ENCODE measurements around the gene MTCL1.

The MTCL1 gene

DNA sequence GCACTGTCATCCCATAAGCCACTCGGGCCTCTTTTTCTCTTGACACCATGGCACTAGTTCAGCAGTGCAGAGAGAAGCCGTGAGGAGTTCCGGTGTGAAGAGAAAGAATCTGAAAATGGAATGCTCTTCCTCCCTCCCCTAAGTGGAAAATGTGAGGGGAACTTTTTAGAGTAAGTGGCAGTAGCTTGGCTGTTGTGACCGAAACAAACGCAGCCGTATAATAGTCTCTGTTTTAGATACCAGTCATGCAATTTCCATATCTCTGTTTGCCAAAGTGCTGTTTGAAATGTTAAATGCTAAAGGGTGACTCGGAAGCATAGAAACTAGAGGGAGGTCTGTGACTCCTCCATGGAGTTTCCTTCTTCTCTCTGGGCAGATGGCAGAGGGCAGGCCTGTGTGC, 122.9 kb downstream of the MTCL1 start:
- H3K79me2 ChIP-seq (ENCODE audit: control insufficient read depth, insufficient read depth, low read length): no peaks in the 10 kb centered on the region
- H2BK120ac ChIP-seq (ENCODE audit: low read depth, low read length): no peak overlapping the region
- H3K27ac ChIP-seq (ENCODE audit: low read depth, low read length): no peak overlapping the region
- no peak overlapping the region for H4K5ac ChIP-seq (ENCODE audit: low read length)
- H2BK5ac ChIP-seq (ENCODE audit: low read length): no peak overlapping the region
- no peak overlapping the region for H4K8ac ChIP-seq (ENCODE audit: low read depth, low read length)
- H3K23ac ChIP-seq (ENCODE audit: low read length): no peak overlapping the region
- no peak overlapping the region for H2AK5ac ChIP-seq (ENCODE audit: low read length)
- no peaks in the 10 kb centered on the region for H3K36me3 ChIP-seq (ENCODE audit: control insufficient read depth, insufficient read depth, low read length)
- no peak overlapping the region for H3K4me2 ChIP-seq (ENCODE audit: low read length)
- no peak overlapping the region for H2BK15ac ChIP-seq (replicated peaks; ENCODE audit: low read depth)
- H3K9ac ChIP-seq (ENCODE audit: low read length): no peak overlapping the region
- H3K4ac ChIP-seq (ENCODE audit: low read depth, low read length): no peak overlapping the region
- H3K56ac ChIP-seq (ENCODE audit: low read length): no peak overlapping the region
- no peak overlapping the region for H3K4me3 ChIP-seq (ENCODE audit: low read length)
- no peaks in the 10 kb centered on the region for H3K4me1 ChIP-seq (ENCODE audit: control insufficient read depth, low read depth, low read length)
- DNase-seq: no peak
- no peaks in the 10 kb centered on the region for H3K79me1 ChIP-seq (ENCODE audit: low read length)
- no peaks in the 10 kb centered on the region for H3K27me3 ChIP-seq (ENCODE audit: insufficient read depth, low read length, poor library complexity)
- no peak overlapping the region for H3K18ac ChIP-seq (ENCODE audit: low read length)
- no CpG with 5 or more reads among the region's 7 CpGs for WGBS (ENCODE audit: extremely low coverage, insufficient coverage, low lambda C conversion rate)

DNA sequence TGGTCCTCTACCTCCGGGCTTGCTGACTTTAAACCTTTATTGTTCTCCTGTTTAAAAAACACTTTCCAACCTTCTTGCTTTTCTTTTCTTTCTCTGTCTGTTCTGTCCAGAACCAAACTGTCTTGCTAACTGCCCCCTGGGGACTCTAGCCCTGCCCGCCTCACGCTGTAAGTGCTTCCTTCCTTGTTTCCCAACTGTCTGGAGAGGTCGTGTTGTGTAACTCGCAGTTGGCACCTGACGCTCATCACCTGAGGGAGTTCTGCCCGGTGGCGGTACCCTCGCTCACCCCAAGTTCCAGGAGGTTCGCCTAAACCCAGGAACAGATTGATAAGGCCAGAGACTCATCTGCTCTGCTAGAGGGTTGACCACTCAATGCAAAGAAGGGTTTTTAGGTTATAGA, 123.4 kb downstream of the MTCL1 start:
- WGBS (ENCODE audit: extremely low coverage, insufficient coverage, low lambda C conversion rate): no CpG with 5 or more reads among the region's 10 CpGs
- H2BK120ac ChIP-seq (ENCODE audit: low read depth, low read length): no peak overlapping the region

DNA sequence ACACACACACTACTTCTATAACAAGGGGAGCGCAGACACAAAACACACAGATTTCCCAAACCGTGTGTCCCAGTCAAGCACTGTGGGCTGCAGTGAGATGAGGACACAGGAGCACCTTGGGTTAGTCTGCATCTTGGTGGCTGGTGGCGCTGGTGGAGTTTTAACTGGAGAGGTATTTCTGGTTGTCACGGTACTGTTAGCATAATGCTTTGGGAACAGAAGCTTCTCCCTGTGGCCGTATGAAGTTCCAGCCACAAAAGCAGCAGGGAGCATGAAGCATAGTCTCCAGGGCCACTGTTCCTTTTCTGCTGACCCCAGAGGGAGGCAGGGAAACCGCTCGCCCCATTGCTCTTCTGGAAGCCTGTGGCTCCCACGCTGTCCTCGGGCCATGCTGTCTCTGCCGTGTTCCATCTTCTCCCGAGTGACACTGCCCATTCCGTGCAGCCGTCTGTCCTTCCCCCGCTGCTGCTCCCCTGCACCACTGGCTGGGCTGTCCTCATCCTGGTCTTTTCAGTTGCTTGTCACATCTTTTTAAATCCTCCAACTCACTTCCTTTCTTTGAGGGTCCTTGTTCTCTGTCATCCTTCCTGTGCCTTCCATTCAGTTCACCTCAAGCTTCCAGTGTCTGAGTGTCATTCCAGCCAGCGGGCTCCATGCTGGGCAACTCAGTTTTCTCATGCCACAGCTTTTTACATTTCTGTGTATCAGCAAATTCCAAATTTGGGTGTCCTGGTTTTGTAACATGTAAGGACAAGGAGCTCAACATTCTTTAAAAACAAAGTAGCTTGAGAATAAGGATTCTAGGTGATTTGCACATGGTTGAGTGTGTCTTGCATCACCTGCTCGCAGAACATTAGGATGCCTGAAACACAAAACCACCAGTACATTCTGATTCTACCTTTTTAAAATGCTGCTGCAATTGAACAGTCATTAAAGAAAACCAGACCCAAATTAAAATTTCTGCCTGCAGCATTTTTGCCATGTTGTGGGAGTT, 125.0 kb downstream of the MTCL1 start:
- Histone ChIP-seq H3K9ac (ENCODE audit: low read length) (no peak overlapping the region), H3K79me2 (ENCODE audit: control insufficient read depth, insufficient read depth, low read length) (no peaks in the 10 kb centered on the region), H3K36me3 (ENCODE audit: control insufficient read depth, insufficient read depth, low read length) (no peaks in the 10 kb centered on the region), H3K4me3 (ENCODE audit: low read length) (no peak overlapping the region), H3K27ac (ENCODE audit: low read depth, low read length) (no peak overlapping the region), H3K4me2 (ENCODE audit: low read length) (no peak overlapping the region), H3K79me1 (ENCODE audit: low read length) (no peaks in the 10 kb centered on the region), H2BK15ac (replicated peaks; ENCODE audit: low read depth) (no peak overlapping the region), H3K18ac (ENCODE audit: low read length) (no peak overlapping the region), H2BK5ac (ENCODE audit: low read length) (no peak overlapping the region), H3K4me1 (ENCODE audit: control insufficient read depth, low read depth, low read length) (no peaks in the 10 kb centered on the region), H3K23ac (ENCODE audit: low read length) (no peak overlapping the region), H4K8ac (ENCODE audit: low read depth, low read length) (no peak overlapping the region), H4K5ac (ENCODE audit: low read length) (no peak overlapping the region), H3K56ac (ENCODE audit: low read length) (no peak overlapping the region), H2AK5ac (ENCODE audit: low read length) (no peak overlapping the region), H2BK120ac (ENCODE audit: low read depth, low read length) (no peak overlapping the region), H3K27me3 (ENCODE audit: insufficient read depth, low read length, poor library complexity) (no peaks in the 10 kb centered on the region), H3K4ac (ENCODE audit: low read depth, low read length) (no peak overlapping the region)
- peak; percentile 29 for DNase-seq
- WGBS (ENCODE audit: extremely low coverage, insufficient coverage, low lambda C conversion rate): no CpG with 5 or more reads among the region's 16 CpGs

More for the DNA sequence above, 123.4 kb downstream of the MTCL1 start:
- Histone ChIP-seq H4K8ac (ENCODE audit: low read depth, low read length) (no peak overlapping the region), H3K36me3 (ENCODE audit: control insufficient read depth, insufficient read depth, low read length) (no peaks in the 10 kb centered on the region), H2BK5ac (ENCODE audit: low read length) (no peak overlapping the region), H3K23ac (ENCODE audit: low read length) (no peak overlapping the region), H3K18ac (ENCODE audit: low read length) (no peak overlapping the region), H3K4ac (ENCODE audit: low read depth, low read length) (no peak overlapping the region), H3K4me3 (ENCODE audit: low read length) (no peak overlapping the region), H3K27ac (ENCODE audit: low read depth, low read length) (no peak overlapping the region), H3K4me2 (ENCODE audit: low read length) (no peak overlapping the region), H3K4me1 (ENCODE audit: control insufficient read depth, low read depth, low read length) (no peaks in the 10 kb centered on the region), H3K56ac (ENCODE audit: low read length) (no peak overlapping the region), H2BK15ac (replicated peaks; ENCODE audit: low read depth) (no peak overlapping the region), H3K9ac (ENCODE audit: low read length) (no peak overlapping the region), H4K5ac (ENCODE audit: low read length) (no peak overlapping the region), H3K79me1 (ENCODE audit: low read length) (no peaks in the 10 kb centered on the region), H2AK5ac (ENCODE audit: low read length) (no peak overlapping the region), H3K27me3 (ENCODE audit: insufficient read depth, low read length, poor library complexity) (no peaks in the 10 kb centered on the region), H3K79me2 (ENCODE audit: control insufficient read depth, insufficient read depth, low read length) (no peaks in the 10 kb centered on the region)
- no peak for DNase-seq

DNA sequence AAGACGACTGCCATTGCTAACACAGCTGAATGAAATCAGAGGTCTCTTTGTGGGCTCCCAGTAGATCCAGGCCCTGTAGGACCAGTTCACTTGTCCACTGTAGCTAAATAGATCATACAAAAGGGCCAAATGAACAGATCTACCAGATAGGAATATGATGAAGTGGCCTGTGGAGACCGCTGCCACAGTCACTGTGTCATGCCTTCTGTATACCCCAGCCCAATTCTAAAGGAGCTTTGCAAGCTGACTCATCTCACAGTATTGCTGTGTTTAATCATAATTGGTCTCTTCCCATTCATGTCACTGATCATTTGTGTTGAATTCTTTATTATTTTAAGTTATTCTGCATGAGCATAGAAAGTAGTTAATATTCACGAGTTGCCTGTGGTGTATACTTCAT, 125.8 kb downstream of the MTCL1 start:
- Histone ChIP-seq H3K56ac (ENCODE audit: low read length) (no peak overlapping the region), H3K79me1 (ENCODE audit: low read length) (no peaks in the 10 kb centered on the region), H3K18ac (ENCODE audit: low read length) (peak overlapping the region; percentile 11), H3K36me3 (ENCODE audit: control insufficient read depth, insufficient read depth, low read length) (no peaks in the 10 kb centered on the region), H3K4me2 (ENCODE audit: low read length) (no peak overlapping the region), H3K4me1 (ENCODE audit: control insufficient read depth, low read depth, low read length) (no peaks in the 10 kb centered on the region), H2BK5ac (ENCODE audit: low read length) (no peak overlapping the region), H3K4me3 (ENCODE audit: low read length) (no peak overlapping the region), H2BK120ac (ENCODE audit: low read depth, low read length) (no peak overlapping the region), H4K8ac (ENCODE audit: low read depth, low read length) (no peak overlapping the region), H2BK15ac (replicated peaks; ENCODE audit: low read depth) (no peak overlapping the region), H2AK5ac (ENCODE audit: low read length) (no peak overlapping the region), H3K23ac (ENCODE audit: low read length) (no peak overlapping the region), H3K4ac (ENCODE audit: low read depth, low read length) (no peak overlapping the region), H4K5ac (ENCODE audit: low read length) (no peak overlapping the region), H3K79me2 (ENCODE audit: control insufficient read depth, insufficient read depth, low read length) (no peaks in the 10 kb centered on the region), H3K27me3 (ENCODE audit: insufficient read depth, low read length, poor library complexity) (no peaks in the 10 kb centered on the region), H3K9ac (ENCODE audit: low read length) (no peak overlapping the region), H3K27ac (ENCODE audit: low read depth, low read length) (no peak overlapping the region)
- DNase-seq: no peak
- WGBS (ENCODE audit: extremely low coverage, insufficient coverage, low lambda C conversion rate): no CpG with 5 or more reads among the region's 3 CpGs

DNA sequence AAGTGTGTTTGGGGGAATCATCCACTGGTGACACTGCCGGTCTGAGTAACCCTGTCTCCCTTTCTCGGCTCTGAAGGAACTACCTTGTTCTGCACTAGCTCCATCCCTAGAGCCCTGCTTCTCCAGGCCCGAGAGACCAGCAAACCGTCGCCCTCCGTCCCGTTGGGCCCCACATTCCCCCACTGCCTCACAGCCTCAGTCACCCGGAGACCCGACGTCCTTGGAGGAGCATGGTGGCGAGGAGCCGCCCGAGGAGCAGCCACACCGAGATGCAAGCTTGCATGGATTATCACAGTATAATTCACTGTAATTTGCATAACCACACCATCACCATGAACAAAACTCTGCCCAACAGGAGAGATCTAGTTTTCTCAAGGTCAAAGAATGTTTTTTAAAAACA, 126.2 kb downstream of the MTCL1 start:
- no peak overlapping the region for H3K27ac ChIP-seq (ENCODE audit: low read depth, low read length)
- no peaks in the 10 kb centered on the region for H3K79me1 ChIP-seq (ENCODE audit: low read length)
- H3K27me3 ChIP-seq (ENCODE audit: insufficient read depth, low read length, poor library complexity): no peaks in the 10 kb centered on the region
- no peak overlapping the region for H4K8ac ChIP-seq (ENCODE audit: low read depth, low read length)
- no peak overlapping the region for H3K23ac ChIP-seq (ENCODE audit: low read length)
- no peak overlapping the region for H3K18ac ChIP-seq (ENCODE audit: low read length)
- no peak overlapping the region for H2BK120ac ChIP-seq (ENCODE audit: low read depth, low read length)
- no peak overlapping the region for H3K9ac ChIP-seq (ENCODE audit: low read length)
- DNase-seq: no peak
- no peak overlapping the region for H2BK15ac ChIP-seq (replicated peaks; ENCODE audit: low read depth)
- no peaks in the 10 kb centered on the region for H3K79me2 ChIP-seq (ENCODE audit: control insufficient read depth, insufficient read depth, low read length)
- H2BK5ac ChIP-seq (ENCODE audit: low read length): no peak overlapping the region
- no peak overlapping the region for H2AK5ac ChIP-seq (ENCODE audit: low read length)
- no CpG with 5 or more reads among the region's 14 CpGs for WGBS (ENCODE audit: extremely low coverage, insufficient coverage, low lambda C conversion rate)
- H4K5ac ChIP-seq (ENCODE audit: low read length): no peak overlapping the region
- no peak overlapping the region for H3K4me3 ChIP-seq (ENCODE audit: low read length)
- H3K36me3 ChIP-seq (ENCODE audit: control insufficient read depth, insufficient read depth, low read length): no peaks in the 10 kb centered on the region
- H3K4me2 ChIP-seq (ENCODE audit: low read length): no peak overlapping the region
- H3K4ac ChIP-seq (ENCODE audit: low read depth, low read length): no peak overlapping the region
- no peak overlapping the region for H3K56ac ChIP-seq (ENCODE audit: low read length)
- H3K4me1 ChIP-seq (ENCODE audit: control insufficient read depth, low read depth, low read length): no peaks in the 10 kb centered on the region

Data from mesendoderm (in vitro differentiated cells).